Vagina (tissue), 2 donors: ENCODE measurements around the gene SERPING1.

Experiments used
- POLR2A ChIP-seq, 2 donors: fragments of 450-650 bp; IDR thresholded peaks; one replicate each; pipeline ENCODE4 v1.6.1; 2017; ENCODE audit warnings: antibody characterized with exemption in 2 of 2, mild to moderate bottlenecking in 2 of 2, moderate library complexity in 2 of 2
- POLR2AphosphoS5 ChIP-seq, 2 donors: sonication (generic); formaldehyde crosslinking; IDR thresholded peaks; one replicate each; pipeline ENCODE4 v1.9.0; 2017; ENCODE audit warnings: antibody characterized with exemption in 2 of 2, mild to moderate bottlenecking in 2 of 2, low read depth in 1 of 2; ENCODE audit not compliant: insufficient read depth in 1 of 2
- TF ChIP-seq, protein P1 (sequence below), 3 experiments: fragments of 450-650 bp in 2 of 3; fragments of 200-600 bp in 1 of 3; sonication (generic) in 1 of 3; IDR thresholded peaks; one replicate each; pipeline ENCODE4 v1.5.1; 2017 to 2019; ENCODE audit warnings: antibody characterized with exemption in 3 of 3, mild to moderate bottlenecking in 2 of 3, moderate library complexity in 2 of 3

DNA sequence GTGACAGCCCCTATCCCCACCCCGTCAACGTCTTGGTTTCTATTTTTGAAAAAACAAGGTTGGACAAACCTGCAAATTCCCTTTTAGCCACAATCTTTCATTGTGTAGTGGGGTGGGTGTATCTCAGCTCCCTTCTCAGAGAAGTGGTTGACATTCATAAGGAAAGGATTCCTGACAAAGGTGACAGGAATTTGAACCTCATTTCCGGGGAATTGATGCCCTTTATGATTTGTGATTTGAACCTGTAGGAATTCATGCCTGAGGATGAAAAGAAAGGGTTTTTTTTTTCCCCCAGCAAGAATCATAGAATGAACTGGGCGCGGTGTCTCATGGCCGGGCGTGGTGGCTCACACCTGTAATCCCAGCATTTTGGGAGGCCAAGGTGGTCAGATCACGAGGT, 37.8 kb downstream of the SERPING1 start:
- TF ChIP-seq, protein P1, sequence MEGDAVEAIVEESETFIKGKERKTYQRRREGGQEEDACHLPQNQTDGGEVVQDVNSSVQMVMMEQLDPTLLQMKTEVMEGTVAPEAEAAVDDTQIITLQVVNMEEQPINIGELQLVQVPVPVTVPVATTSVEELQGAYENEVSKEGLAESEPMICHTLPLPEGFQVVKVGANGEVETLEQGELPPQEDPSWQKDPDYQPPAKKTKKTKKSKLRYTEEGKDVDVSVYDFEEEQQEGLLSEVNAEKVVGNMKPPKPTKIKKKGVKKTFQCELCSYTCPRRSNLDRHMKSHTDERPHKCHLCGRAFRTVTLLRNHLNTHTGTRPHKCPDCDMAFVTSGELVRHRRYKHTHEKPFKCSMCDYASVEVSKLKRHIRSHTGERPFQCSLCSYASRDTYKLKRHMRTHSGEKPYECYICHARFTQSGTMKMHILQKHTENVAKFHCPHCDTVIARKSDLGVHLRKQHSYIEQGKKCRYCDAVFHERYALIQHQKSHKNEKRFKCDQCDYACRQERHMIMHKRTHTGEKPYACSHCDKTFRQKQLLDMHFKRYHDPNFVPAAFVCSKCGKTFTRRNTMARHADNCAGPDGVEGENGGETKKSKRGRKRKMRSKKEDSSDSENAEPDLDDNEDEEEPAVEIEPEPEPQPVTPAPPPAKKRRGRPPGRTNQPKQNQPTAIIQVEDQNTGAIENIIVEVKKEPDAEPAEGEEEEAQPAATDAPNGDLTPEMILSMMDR (IDR thresholded peaks at IDR 0.05), result no peak
- TF ChIP-seq POLR2AphosphoS5 (IDR thresholded peaks at IDR 0.05; ENCODE audit: insufficient read depth in 1 of 2, low read depth in 1 of 2) (no peak), POLR2A (IDR thresholded peaks at IDR 0.05) (no peak)
